H7 (cell line): Measurements from ENCODE around the gene BPNT1. TPM values are rescaled to one million over a fixed set of nuclear protein-coding genes. Genes with fewer than 3 reads are reported as not detected.
A peak's percentile ranks its signal among the peaks of the same experiment; 100 is the strongest.
"Not testable (repeated sequence)": the region's sequence is repeated elsewhere in the genome, so short reads cannot be mapped to it uniquely, and the experiment has no call there.

Experiments used
- DNase-seq: peaks from one replicate; pipeline ENCODE4 v3.0.0; 2012
- H3K27me3 ChIP-seq: 2 replicates; pipeline ENCODE4 v1.6.0; 2011; ENCODE audit warnings: mild to moderate bottlenecking, low read length; ENCODE audit not compliant: control insufficient read depth, insufficient read depth
- H3K36me3 ChIP-seq: replicated peaks from 2 replicates; pipeline ENCODE4 v1.5.1; 2011; ENCODE audit warnings: low read length; ENCODE audit not compliant: control insufficient read depth, insufficient read depth
- H3K4me3 ChIP-seq: 2 replicates; pipeline ENCODE4 v1.5.1; 2011; ENCODE audit warnings: low read depth, mild to moderate bottlenecking, control low read depth, low read length, moderate library complexity; ENCODE audit not compliant: insufficient read depth
- total RNA-seq: library from RNA; depleted of rRNA; stranded (reverse); fragments of >200 nt; shearing (Covaris generic); gene quantifications from 2 replicates; pipeline ENCODE4 v1.2.3, GENCODE V29; 2014; rRNA removed

BPNT1 gene, protein sequence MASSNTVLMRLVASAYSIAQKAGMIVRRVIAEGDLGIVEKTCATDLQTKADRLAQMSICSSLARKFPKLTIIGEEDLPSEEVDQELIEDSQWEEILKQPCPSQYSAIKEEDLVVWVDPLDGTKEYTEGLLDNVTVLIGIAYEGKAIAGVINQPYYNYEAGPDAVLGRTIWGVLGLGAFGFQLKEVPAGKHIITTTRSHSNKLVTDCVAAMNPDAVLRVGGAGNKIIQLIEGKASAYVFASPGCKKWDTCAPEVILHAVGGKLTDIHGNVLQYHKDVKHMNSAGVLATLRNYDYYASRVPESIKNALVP
- total RNA-seq = 26.4 and 27.5 TPM in 2 replicates

DNA sequence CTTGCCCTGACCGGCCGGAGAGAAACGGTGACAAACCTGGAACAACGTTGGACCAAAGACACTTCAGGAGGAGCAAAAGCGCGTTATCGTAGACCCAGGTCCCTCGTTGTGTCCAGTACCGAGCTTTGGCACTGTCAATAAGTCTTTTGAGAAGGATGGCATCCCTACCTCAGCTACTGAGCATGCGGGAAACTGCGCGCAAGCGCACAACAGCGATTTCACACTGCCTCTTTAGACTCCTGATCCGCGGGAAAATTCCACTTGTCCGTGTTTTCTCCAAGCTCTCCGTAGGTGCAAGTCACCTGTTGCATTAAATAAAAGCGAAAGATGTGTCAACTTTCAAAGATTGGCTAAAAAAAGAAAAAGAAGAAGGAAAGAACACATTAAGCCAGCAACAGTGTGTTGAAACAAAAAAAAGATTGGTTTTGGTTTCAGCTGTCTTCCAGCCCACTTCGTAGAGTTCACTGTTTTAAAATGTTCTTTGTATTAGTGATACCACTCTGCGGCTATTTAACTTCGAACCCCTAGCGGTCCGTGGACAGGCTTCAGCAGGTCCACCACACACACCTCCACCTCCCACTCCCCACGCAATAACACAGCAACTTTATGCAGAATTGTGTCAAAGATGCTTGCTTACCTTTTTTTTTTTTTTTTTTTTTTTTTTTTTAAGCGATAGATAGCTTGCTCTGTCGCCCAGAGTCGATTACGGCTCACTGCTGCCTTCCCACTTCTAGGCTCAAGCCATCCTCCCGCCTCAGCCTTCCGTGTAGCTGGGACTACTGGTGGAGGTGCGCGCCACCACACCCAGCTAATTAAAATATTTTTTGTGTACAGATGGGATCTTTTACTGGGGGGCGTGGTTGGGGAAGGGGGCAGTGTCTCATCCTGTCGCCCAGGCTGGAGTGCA, at the start of gene BPNT1:
Gene BPNT1, minus strand, starts transcription at position 139 of the 907 bp plus-strand sequence. CDS start 9,942 bp downstream, outside the sequence.
- Histone ChIP-seq H3K27me3 (peaks cover 1% of the 10 kb centered on the region; the same call in 1 of the 2 replicates), H3K36me3 (no peaks in the 10 kb centered on the region), H3K4me3 (peak within 1 kb of the TSS; percentile 58)
- DNase-seq = peak; percentile 71

DNA sequence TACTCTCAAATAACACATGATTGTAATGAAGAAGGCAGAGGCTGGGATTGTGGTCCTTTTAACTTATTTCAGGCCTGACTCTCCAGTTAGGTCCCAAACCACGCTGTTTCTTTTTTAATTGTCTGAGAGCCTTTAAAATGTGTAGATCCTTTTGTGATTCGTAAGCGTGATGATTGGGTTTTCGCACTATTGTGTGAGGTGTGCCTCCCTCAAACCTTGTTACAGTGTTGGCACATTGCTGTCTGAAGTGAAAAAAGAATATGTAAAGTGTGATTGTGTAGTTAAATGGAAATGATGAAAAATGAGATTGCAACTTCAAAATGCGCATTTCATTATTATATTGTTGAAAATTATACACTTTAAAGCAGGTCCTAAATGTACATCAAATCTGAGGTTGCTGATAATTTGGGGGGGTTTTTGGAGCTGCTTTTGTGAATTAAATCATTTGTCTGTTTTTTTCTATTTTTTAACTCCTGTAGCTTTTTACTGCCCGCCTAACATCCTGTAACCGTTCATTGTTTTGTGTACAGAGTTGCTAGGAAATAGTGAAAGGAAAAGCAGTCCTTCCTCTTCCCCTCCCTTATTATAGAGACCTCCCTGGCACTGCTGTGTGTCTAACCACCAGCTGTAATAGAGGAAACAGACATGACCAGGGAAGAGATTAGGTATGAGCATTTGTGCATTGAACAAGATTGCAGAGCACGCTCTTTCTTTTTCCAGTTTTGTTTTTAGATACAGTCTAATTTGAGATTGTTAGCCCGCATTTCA, 47.6 kb upstream of the BPNT1 start:
- no peak overlapping the region for H3K4me3 ChIP-seq
- H3K36me3 ChIP-seq = no peaks in the 10 kb centered on the region; the same call in none of the 2 replicates
- DNase-seq = no peak
- H3K27me3 ChIP-seq = no peaks in the 10 kb centered on the region

DNA sequence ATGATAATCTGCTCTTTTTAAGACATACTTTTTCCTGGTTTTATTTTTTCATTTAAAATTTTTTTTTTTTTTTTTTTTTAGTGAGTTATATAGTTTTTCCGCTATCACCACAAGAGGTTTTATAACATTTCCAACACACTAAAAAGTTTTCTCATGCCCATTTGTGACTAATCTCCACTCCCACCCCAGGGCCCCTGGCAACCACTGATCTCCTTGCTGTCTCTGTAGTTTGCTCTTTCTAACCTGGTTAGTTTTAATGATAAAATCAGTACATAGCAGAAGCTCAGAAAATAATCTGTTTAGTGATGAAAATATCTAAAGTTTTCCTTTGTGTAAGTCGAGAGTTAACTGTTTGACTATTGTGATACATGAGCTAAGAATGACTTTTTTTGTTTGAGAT, 46.2 kb upstream of the BPNT1 start:
- H3K36me3 ChIP-seq = no peaks in the 10 kb centered on the region; the same call in none of the 2 replicates
- H3K27me3 ChIP-seq = no peaks in the 10 kb centered on the region
- DNase-seq = no peak
- no peak overlapping the region for H3K4me3 ChIP-seq

DNA sequence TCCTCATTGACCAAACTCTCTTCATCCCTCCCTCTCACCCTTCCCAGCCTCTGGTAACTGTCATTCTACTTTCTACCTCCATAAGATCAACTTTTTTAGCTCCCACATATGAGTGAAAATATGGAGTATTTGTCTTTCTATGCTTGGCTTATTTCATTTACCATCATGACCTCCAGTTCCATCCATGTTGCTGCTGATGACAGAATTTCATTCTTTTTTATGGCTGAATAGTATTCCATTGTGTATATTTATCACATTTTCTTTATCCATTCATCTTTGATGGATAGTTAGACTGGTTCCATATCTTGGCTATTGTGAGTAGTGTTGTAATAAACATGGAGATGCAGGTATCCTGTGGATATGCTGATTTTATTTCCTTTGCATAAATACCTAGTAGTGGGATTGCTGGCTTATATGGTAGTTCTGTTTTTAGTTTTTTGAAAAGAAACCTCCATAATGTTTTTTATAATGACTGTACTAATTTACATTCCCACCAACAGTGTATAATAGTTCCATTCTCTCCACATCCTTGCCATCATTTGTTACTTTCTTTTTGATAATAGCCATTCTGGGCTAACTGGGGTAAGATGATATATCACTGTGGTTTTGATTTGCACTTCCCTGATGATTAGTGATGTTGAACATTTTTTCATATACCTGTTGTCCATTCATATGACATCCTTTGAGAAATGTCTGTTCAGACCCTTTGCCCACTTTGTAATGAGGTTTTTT, 40.1 kb upstream of the BPNT1 start:
- peaks cover 2% of the 10 kb centered on the region for H3K36me3 ChIP-seq
- H3K4me3 ChIP-seq = no peak overlapping the region
- DNase-seq = no peak
- no peaks in the 10 kb centered on the region for H3K27me3 ChIP-seq

DNA sequence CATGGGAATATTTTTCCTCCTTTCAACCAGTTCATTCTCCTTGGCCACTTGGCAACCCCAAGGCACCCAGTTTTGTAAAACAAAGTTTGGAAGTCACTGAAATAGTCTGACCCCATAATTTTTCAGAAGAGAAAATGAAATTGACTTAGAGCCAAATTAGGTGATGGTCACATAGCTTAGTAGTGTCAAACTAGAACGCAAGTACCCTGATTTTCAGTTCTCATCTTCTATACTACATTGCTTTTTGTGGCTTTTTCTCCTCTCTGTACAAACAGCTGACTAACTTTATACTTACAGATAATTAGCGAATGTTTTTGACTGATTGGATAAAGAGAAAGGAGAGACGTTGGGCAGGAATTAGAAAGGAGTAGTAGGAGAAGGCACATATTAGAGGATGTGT, 37.5 kb upstream of the BPNT1 start:
- Histone ChIP-seq H3K4me3 (no peak overlapping the region), H3K36me3 (peaks cover 3% of the 10 kb centered on the region), H3K27me3 (no peaks in the 10 kb centered on the region)
- DNase-seq = no peak

DNA sequence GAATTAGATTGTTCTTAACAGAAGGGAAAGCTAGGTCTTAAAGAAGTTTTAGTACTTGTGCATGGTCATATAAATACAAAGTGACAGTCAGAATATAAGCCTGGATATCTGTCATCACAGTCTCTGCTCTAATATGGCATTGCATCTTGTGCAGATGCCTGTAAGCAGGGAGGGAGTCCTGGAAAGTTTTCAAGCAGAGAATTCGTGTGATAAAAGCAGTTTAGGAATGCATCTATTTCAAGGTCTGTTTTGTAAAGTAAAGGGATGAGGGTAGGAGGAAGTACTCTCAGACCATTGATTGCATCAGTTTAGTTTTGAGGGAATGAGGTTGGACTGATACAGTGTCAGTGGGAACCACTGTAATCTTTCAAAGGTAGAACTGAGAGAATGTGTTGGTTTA, 35.0 kb upstream of the BPNT1 start:
- no peak overlapping the region for H3K4me3 ChIP-seq
- H3K36me3 ChIP-seq = peaks cover 3% of the 10 kb centered on the region
- DNase-seq = no peak
- no peaks in the 10 kb centered on the region for H3K27me3 ChIP-seq

DNA sequence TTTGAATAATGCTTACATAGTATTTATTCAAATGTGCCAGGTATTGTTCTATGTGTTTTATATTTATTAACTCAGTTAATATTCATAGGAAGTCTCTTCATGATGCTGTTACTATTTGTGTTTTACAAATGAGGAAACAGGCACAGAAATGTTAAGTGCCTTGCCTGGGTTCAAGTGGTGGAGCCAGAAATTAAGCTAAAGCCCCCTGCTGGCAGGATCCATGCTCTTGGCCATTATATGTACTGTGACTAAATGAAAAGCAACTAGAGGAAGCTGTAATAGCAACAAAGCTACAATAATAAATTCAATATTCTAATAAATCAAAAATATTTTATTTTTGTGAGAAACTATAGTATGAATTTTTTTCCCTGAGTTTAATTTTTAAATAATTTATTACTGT, 34.3 kb upstream of the BPNT1 start:
- H3K27me3 ChIP-seq = no peaks in the 10 kb centered on the region
- H3K4me3 ChIP-seq = no peak overlapping the region
- H3K36me3 ChIP-seq = peaks cover 3% of the 10 kb centered on the region
- DNase-seq = no peak

DNA sequence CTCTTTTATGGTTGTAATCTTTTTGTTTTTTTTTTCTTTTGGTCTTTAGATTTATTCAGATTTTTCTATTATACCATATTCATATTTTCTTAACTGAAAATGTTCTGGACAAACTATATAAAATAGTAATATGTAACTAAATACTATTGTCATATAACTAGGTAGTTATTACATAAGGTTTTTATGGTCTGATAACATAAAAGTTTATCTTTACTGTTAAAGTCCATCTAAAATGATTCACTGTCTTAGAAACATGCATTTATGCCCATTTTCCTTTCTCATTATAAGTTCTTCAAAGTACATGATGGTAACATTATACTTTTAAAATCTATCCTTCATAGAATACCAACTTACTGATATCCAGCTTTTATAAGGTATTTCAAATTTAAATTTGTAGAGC, 33.5 kb upstream of the BPNT1 start:
- no peak overlapping the region for H3K4me3 ChIP-seq
- no peak for DNase-seq
- peaks cover 3% of the 10 kb centered on the region for H3K36me3 ChIP-seq
- H3K27me3 ChIP-seq = no peaks in the 10 kb centered on the region

DNA sequence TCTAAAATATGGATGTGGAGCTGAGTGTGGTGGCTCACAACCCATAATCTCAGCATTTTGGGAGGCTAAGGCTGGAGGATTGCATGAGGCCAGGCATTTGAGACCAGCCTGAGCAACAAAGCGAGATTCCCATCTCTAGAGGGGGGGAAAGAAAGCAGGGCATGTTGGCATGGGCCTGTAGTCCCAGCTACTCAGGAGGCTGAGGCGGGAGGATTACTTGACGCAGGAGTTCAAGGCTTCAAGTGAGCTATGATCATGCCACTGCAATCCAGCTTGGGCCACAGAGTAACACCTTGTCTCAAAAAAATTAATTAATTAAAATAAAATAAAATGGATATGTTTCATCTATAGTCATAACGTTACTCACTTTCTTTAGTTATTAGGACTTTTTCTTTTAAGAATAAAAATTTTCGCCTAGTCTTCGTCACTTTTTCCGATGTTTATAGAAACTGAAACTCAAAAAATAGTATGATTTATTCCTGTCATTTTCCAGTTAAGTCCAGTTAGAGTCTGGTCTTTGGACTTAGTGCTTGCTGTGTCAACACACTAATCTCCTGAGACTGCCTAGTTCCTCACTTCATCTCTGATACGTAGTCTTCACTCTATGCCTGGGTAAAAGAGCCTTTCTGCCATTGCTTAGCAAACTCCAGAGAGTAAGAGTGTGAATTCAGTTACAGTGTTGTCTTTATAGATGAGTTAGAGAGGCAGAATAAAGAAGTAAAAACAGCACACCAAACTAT, 32.4 kb upstream of the BPNT1 start:
- Histone ChIP-seq H3K27me3 (no peaks in the 10 kb centered on the region), H3K36me3 (peaks cover 1% of the 10 kb centered on the region), H3K4me3 (no peak overlapping the region)
- no peak for DNase-seq

DNA sequence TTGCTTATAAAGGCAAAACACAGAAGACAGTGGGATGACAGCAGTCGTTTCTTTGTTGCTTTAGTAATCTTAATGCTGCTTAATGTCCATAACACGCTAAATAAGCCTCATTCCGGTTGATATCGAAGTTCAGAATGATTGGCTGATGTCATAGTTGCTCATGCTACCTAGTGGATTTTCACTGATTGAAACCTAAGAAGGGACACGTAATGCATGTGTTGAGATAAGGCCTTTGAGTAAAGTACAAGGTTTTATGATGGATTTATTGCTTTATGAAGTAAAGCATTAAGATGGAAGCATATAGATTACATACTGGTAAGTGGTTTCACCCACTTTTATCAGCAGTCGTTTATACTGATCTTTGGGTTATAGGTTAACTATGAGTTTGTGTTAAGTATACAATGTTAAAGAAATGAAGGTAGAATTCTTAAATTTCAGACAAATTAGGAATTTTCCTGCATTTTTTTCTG, 29.5 kb upstream of the BPNT1 start:
- H3K27me3 ChIP-seq = no peaks in the 10 kb centered on the region
- peaks cover 1% of the 10 kb centered on the region for H3K36me3 ChIP-seq
- DNase-seq = no peak

DNA sequence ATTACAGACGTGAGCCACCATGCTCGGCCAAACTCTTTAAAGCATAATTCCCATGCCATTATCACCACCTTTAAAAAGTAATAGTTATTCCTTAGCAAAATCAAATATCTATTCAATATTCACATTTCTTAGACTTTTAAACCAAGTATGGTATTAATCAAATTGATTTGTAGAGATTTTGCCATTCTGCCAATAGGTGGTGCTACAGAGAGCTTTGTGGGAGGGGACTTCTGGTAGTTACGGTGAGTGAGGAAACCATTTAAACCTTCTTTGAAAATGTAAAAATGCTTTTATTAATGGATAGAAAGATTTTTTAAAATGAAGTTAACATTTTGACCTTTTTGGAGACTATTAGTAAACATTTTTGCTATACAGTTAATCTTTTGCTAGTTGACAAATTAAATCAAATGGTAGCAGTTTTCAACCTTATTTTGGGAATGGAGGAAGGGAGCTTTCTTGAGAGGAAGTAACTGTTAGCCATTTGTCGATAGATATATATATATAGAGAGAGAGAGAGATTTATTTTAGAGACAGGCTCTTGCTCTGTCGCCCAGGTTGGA, 23.6 kb upstream of the BPNT1 start:
- no peaks in the 10 kb centered on the region for H3K27me3 ChIP-seq
- H3K4me3 ChIP-seq = no peak overlapping the region
- peaks cover 5% of the 10 kb centered on the region for H3K36me3 ChIP-seq
- peak; percentile 48 for DNase-seq

More for the DNA sequence above, 29.5 kb upstream of the BPNT1 start:
- H3K4me3 ChIP-seq = no peak overlapping the region

DNA sequence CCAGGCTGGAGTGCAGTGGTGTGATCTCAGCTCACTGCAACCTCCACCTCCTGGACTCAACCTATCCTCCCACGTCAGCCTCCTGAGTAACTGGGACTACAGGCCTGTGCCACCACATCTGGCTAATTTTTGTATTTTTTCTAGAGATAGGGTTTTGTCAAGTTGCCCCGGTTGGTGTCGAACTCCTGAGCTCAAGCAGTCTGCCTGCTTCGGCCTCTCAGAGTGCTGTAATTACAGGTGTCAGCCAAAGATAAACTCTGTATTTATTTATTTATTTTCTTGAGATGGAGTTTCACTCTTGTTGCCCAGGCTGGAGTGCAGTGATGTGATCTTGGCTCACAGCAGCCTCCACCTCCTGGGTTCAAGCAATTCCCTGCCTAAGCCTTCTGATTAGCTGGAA, 23.0 kb upstream of the BPNT1 start:
- not testable (repeated sequence) for DNase-seq, H3K4me3 ChIP-seq, H3K36me3 ChIP-seq, H3K27me3 ChIP-seq

DNA sequence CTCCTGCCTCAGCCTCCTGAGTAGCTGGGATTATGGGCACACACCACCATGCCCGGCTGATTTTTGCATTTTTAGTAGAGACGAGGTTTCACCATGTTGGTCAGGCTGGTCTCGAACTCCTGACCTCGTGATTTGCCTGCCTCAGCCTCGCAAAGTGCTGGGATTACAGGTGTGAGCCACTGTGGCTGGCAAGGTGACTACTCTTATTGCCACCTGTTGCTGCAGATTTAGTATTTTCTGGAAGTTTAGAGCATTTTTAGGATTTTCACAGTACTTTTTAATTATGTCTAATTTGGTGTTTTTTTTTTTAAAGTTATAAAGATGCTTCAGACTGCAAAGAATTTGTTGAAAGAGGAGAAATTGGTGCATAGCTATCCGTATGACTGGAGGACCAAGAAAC, 20.9 kb upstream of the BPNT1 start:
- not testable (repeated sequence) for H3K27me3 ChIP-seq, H3K4me3 ChIP-seq, DNase-seq
- peaks cover 11% of the 10 kb centered on the region for H3K36me3 ChIP-seq
